HepG2 (cell line): Measurements from ENCODE around the gene IGF2BP1. TPM values are rescaled to one million over a fixed set of nuclear protein-coding genes. Genes with fewer than 3 reads are reported as not detected.

ENCODE experiments used
- ADNP ChIP-seq: sonication (generic); formaldehyde crosslinking; IDR thresholded peaks from 2 replicates; pipeline ENCODE4 v1.4.0; 2020; ENCODE audit warnings: missing genetic modification reagents
- AHR ChIP-seq: IDR thresholded peaks from 2 replicates; pipeline ENCODE4 v1.6.1; 2018; ENCODE audit warnings: missing genetic modification reagents, missing compliant biosample characterization
- DR1 ChIP-seq: sonication (generic); formaldehyde crosslinking; IDR thresholded peaks from 2 replicates; pipeline ENCODE4 v1.8.0; 2021; ENCODE audit warnings: mild to moderate bottlenecking, missing genetic modification reagents, inconsistent platforms
- FOSL1 ChIP-seq: sonication (generic); formaldehyde crosslinking; IDR thresholded peaks from 2 replicates; pipeline ENCODE4 v1.9.0; 2021; ENCODE audit warnings: missing genetic modification reagents, borderline replicate concordance
- HCFC1 ChIP-seq: fragments of 150-350 bp; IDR thresholded peaks from 2 replicates; pipeline ENCODE4 v1.6.1; 2014; ENCODE audit warnings: low read depth, low read length
- HHEX ChIP-seq: IDR thresholded peaks from 2 replicates; pipeline ENCODE4 v1.6.1; 2016; ENCODE audit warnings: control low read depth
- KDM2A ChIP-seq: sonication (generic); formaldehyde crosslinking; IDR thresholded peaks from 2 replicates; pipeline ENCODE4 v1.4.0; 2020; ENCODE audit warnings: low read depth, missing genetic modification reagents, borderline replicate concordance
- MTF1 ChIP-seq: sonication (generic); formaldehyde crosslinking; IDR thresholded peaks from 2 replicates; pipeline ENCODE4 v1.5.0; 2020; ENCODE audit warnings: missing genetic modification reagents
- MXD1 ChIP-seq: sonication (generic); formaldehyde crosslinking; IDR thresholded peaks from 2 replicates; pipeline ENCODE4 v1.4.0; 2020; ENCODE audit warnings: mild to moderate bottlenecking, missing genetic modification reagents
- MYNN ChIP-seq: sonication (generic); formaldehyde crosslinking; IDR thresholded peaks from 2 replicates; pipeline ENCODE4 v1.4.0; 2020; ENCODE audit warnings: mild to moderate bottlenecking, low read depth, missing genetic modification reagents
- MYPOP ChIP-seq: sonication (generic); formaldehyde crosslinking; IDR thresholded peaks from 2 replicates; pipeline ENCODE4 v1.8.1; 2023; ENCODE audit warnings: mild to moderate bottlenecking, moderate library complexity, missing genetic modification reagents
- PITX1 ChIP-seq: sonication (generic); formaldehyde crosslinking; IDR thresholded peaks from 2 replicates; pipeline ENCODE4 v1.5.1; 2020; ENCODE audit warnings: mild to moderate bottlenecking, missing genetic modification reagents
- RXRA ChIP-seq: sonication (generic); formaldehyde crosslinking; IDR thresholded peaks from 2 replicates; pipeline ENCODE4 v1.5.1; 2020; ENCODE audit warnings: missing genetic modification reagents
- STAT6 ChIP-seq: sonication (generic); formaldehyde crosslinking; IDR thresholded peaks from 2 replicates; pipeline ENCODE4 v1.4.0; 2020; ENCODE audit warnings: missing genetic modification reagents, mild to moderate bottlenecking, borderline replicate concordance
- TCF7 ChIP-seq: sonication (generic); IDR thresholded peaks from 2 replicates; pipeline ENCODE4 v1.6.1; 2016; ENCODE audit warnings: antibody characterized with exemption, low read depth
- THAP7 ChIP-seq: sonication (generic); formaldehyde crosslinking; IDR thresholded peaks from 2 replicates; pipeline ENCODE4 v1.8.1; 2023; ENCODE audit warnings: mild to moderate bottlenecking, missing genetic modification reagents
- WIZ ChIP-seq: sonication (generic); formaldehyde crosslinking; IDR thresholded peaks from 2 replicates; pipeline ENCODE4 v1.5.1; 2020; ENCODE audit warnings: mild to moderate bottlenecking, missing genetic modification reagents
- ZNF180 ChIP-seq: sonication (generic); formaldehyde crosslinking; IDR thresholded peaks from 2 replicates; pipeline ENCODE4 v1.4.0; 2020; ENCODE audit warnings: low read depth, missing genetic modification reagents, borderline replicate concordance
- ZNF235 ChIP-seq: sonication (generic); formaldehyde crosslinking; IDR thresholded peaks from 2 replicates; pipeline ENCODE4 v1.8.1; 2023; ENCODE audit warnings: mild to moderate bottlenecking, missing genetic modification reagents, borderline replicate concordance
- ZNF33B ChIP-seq: sonication (generic); formaldehyde crosslinking; IDR thresholded peaks from 2 replicates; pipeline ENCODE4 v1.5.1; 2020; ENCODE audit warnings: mild to moderate bottlenecking, missing genetic modification reagents
- ZNF343 ChIP-seq: sonication (generic); formaldehyde crosslinking; IDR thresholded peaks from 2 replicates; pipeline ENCODE4 v1.4.0; 2020; ENCODE audit warnings: mild to moderate bottlenecking, missing genetic modification reagents
- ZNF512B ChIP-seq: sonication (generic); formaldehyde crosslinking; IDR thresholded peaks from 2 replicates; pipeline ENCODE4 v1.5.1; 2020; ENCODE audit warnings: missing genetic modification reagents, mild to moderate bottlenecking, borderline replicate concordance
- polyA plus RNA-seq, 8 experiments: library from polyadenylated mRNA; depleted of rRNA in 3 of 8; stranded (reverse) in 7 of 8; unstranded in 1 of 8; fragments of >200 nt; fragmentation: Illumina TruSeq in 4 of 8; extraction: Trizol in 4 of 8; gene quantifications; 2 replicates each; pipeline versions ENCODE4 v1.2.1 to v1.2.3, GENCODE V29; 2011 to 2016; ENCODE audit warnings: low read depth in 4 of 8, missing spikeins in 1 of 8, mixed read lengths in 1 of 8; ENCODE audit not compliant: insufficient read depth in 1 of 8
- total RNA-seq, 5 experiments: library from RNA; depleted of rRNA; stranded (reverse); fragments of >200 nt; fragmentation: Illumina TruSeq; extraction: Trizol; gene quantifications; 2 replicates each; pipeline ENCODE4 v1.2.3, GENCODE V29; 2016; ENCODE audit warnings: low read depth in 1 of 5

The IGF2BP1 gene
- total and polyA plus RNA-seq, 2 of the 13 experiments (the other 11 are each of a cell fraction or from before 2014, with no cell fraction given) = 29.7 to 75.1 TPM

- TF ChIP-seq MXD1 (CRISPR knock-in tag) = no peak
- no peak for TF ChIP-seq ZNF33B
- TF ChIP-seq FOSL1 (CRISPR knock-in tag) = no peak
- TF ChIP-seq ZNF512B (CRISPR knock-in tag) = peak; percentile 86; the same call in 1 of the 2 replicates
- no peak for TF ChIP-seq WIZ (CRISPR knock-in tag)
- TF ChIP-seq ZNF235 (CRISPR knock-in tag) = no peak
- TF ChIP-seq TCF7 = no peak; the same call in 1 of the 2 replicates
- TF ChIP-seq ADNP (CRISPR knock-in tag) = no peak
- TF ChIP-seq ZNF180 (CRISPR knock-in tag) = no peak
- no peak for TF ChIP-seq STAT6
- no peak for TF ChIP-seq HCFC1
- TF ChIP-seq RXRA (CRISPR knock-in tag) = no peak; the same call in 1 of the 2 replicates
- TF ChIP-seq MYPOP (CRISPR knock-in tag) = no peak
- TF ChIP-seq MYNN = no peak
- no peak for TF ChIP-seq AHR (CRISPR knock-in tag)
- TF ChIP-seq PITX1 (CRISPR knock-in tag) = no peak
- no peak; the same call in 1 of the 2 replicates for TF ChIP-seq ZNF343 (CRISPR knock-in tag)
- TF ChIP-seq HHEX (CRISPR knock-in tag) = no peak
- peak; percentile 86; the same call in 1 of the 2 replicates for TF ChIP-seq KDM2A
- TF ChIP-seq DR1 (CRISPR knock-in tag) = no peak
- TF ChIP-seq MTF1 = peak; percentile 71; the same call in 1 of the 2 replicates
- no peak; the same call in 1 of the 2 replicates for TF ChIP-seq THAP7 (CRISPR knock-in tag)
Measured at GRCh38 chr17:48997103-48997826, at the start of gene IGF2BP1 (continued).
